GM12865 (cell line): ENCODE data around the gene MTFP1.

Experiments
- DNase-seq: peaks from one replicate; pipeline ENCODE4 v3.0.0; 2010; ENCODE audit warnings: low read depth
- H3K4me3 ChIP-seq: 2 replicates; pipeline ENCODE4 v1.5.1; 2011; ENCODE audit warnings: mild to moderate bottlenecking, low read depth, low read length, control low read depth
- CTCF ChIP-seq: IDR thresholded peaks from 2 replicates; pipeline ENCODE4 v1.5.1; 2011; ENCODE audit warnings: low read length, control low read depth, low read depth, inconsistent platforms; ENCODE audit not compliant: insufficient read depth; ENCODE audit errors: missing control alignments

MTFP1 gene

GRCh38 chr22:30474121-30474520 is 48.6 kb downstream of the MTFP1 start:
- no peak for DNase-seq
- no peak for TF ChIP-seq CTCF
- H3K4me3 ChIP-seq = no peak overlapping the region

- TF ChIP-seq CTCF = no peak
- no peak overlapping the region for H3K4me3 ChIP-seq
- no peak for DNase-seq
Measured at GRCh38 chr22:30474683-30475424, 49.3 kb downstream of the MTFP1 start.
